MM.1S (cell line): Measurements from ENCODE around the gene CRYBA2.

Source experiments
- DNase-seq: peaks from one replicate; pipeline ENCODE4 v3.0.0-alpha.2; 2015
- H2AFZ ChIP-seq: fragments of 300-600 bp; sonication (generic); 2 replicates; pipeline ENCODE4 v1.6.0; 2016; ENCODE audit warnings: antibody characterized with exemption, low read length
- H3F3A ChIP-seq: fragments of 300-600 bp; sonication (generic); 2 replicates; pipeline ENCODE4 v1.6.1; 2016; ENCODE audit warnings: mild to moderate bottlenecking, antibody characterized with exemption, low read length, moderate library complexity, mixed read lengths; ENCODE audit not compliant: insufficient read depth
- H3K27ac ChIP-seq: fragments of 300-600 bp; sonication (generic); 2 replicates; pipeline ENCODE4 v1.5.1; 2016; ENCODE audit warnings: mild to moderate bottlenecking, low read length
- H3K27me3 ChIP-seq: fragments of 300-600 bp; sonication (generic); replicated peaks from 2 replicates; pipeline ENCODE4 v1.6.0; 2016; ENCODE audit warnings: low read length; ENCODE audit not compliant: insufficient read depth
- H3K36me3 ChIP-seq: fragments of 300-600 bp; sonication (generic); replicated peaks from 2 replicates; pipeline ENCODE4 v1.6.1; 2016; ENCODE audit warnings: mild to moderate bottlenecking, low read length, mixed read lengths; ENCODE audit not compliant: insufficient read depth
- H3K4me1 ChIP-seq: fragments of 300-600 bp; sonication (generic); 2 replicates; pipeline ENCODE4 v1.6.1; 2016; ENCODE audit warnings: low read length, mixed read lengths
- H3K4me2 ChIP-seq: fragments of 300-600 bp; sonication (generic); 2 replicates; pipeline ENCODE4 v1.6.0; 2016; ENCODE audit warnings: low read depth, low read length
- H3K4me3 ChIP-seq: fragments of 300-600 bp; sonication (generic); 2 replicates; pipeline ENCODE4 v1.5.1; 2016; ENCODE audit warnings: low read length, mixed read lengths
- H3K79me2 ChIP-seq: fragments of 300-600 bp; sonication (generic); 2 replicates; pipeline ENCODE4 v1.6.1; 2016; ENCODE audit warnings: mixed run types, low read length, mixed read lengths
- H3K9ac ChIP-seq: fragments of 300-600 bp; sonication (generic); 2 replicates; pipeline ENCODE4 v1.6.1; 2016; ENCODE audit warnings: low read length, mixed read lengths
- H3K9me2 ChIP-seq: fragments of 300-600 bp; sonication (generic); replicated peaks from 2 replicates; pipeline ENCODE4 v1.6.1; 2016; ENCODE audit warnings: mild to moderate bottlenecking, low read length, mixed read lengths; ENCODE audit not compliant: insufficient read depth
- H3K9me3 ChIP-seq: fragments of 300-600 bp; sonication (generic); replicated peaks from 2 replicates; pipeline ENCODE4 v1.6.1; 2016; ENCODE audit warnings: mild to moderate bottlenecking, low read length, mixed read lengths; ENCODE audit not compliant: insufficient read depth
- H4K20me1 ChIP-seq: fragments of 300-600 bp; sonication (generic); 2 replicates; pipeline ENCODE4 v1.6.1; 2016; ENCODE audit warnings: mild to moderate bottlenecking, low read length, moderate library complexity, mixed read lengths; ENCODE audit not compliant: insufficient read depth
- CTCF ChIP-seq: fragments of 300-600 bp; sonication (generic); IDR thresholded peaks from 2 replicates; pipeline ENCODE4 v1.5.1; 2016; ENCODE audit warnings: antibody characterized with exemption, low read length, mixed read lengths
- EZH2 ChIP-seq: fragments of 300-600 bp; sonication (generic); optimal IDR thresholded peaks from 2 replicates; pipeline ENCODE3; 2017; ENCODE audit warnings: low read depth, mild to moderate bottlenecking, antibody characterized with exemption, low read length, mixed read lengths
- EZH2phosphoT487 ChIP-seq: fragments of 300-600 bp; sonication (generic); IDR thresholded peaks from 2 replicates; pipeline ENCODE4 v1.6.1; 2018; ENCODE audit warnings: antibody characterized with exemption, low read length

CRYBA2 gene

GRCh38 chr2:218995561-218995960 lies 2.3 kb upstream of the CRYBA2 start:
- H3K4me3 ChIP-seq, result no peak overlapping the region
- H3K4me2 ChIP-seq, result peak overlapping the region; percentile 88; the same call in 1 of the 2 replicates
- H3K9me3 ChIP-seq, result no peaks in the 10 kb centered on the region
- no peaks in the 10 kb centered on the region for H3K79me2 ChIP-seq
- 0 out of 2 replicates have a peak, but pooled peaks cover 6% of the 10 kb centered on the region for H3K4me1 ChIP-seq
- TF ChIP-seq CTCF (no peak), EZH2 (no peak), EZH2phosphoT487 (no peak)
- H4K20me1 ChIP-seq, result no peaks in the 10 kb centered on the region
- no peak overlapping the region for H3K9ac ChIP-seq
- H3K9me2 ChIP-seq, result no peaks in the 10 kb centered on the region
- no peaks in the 10 kb centered on the region for H3F3A ChIP-seq
- H3K27ac ChIP-seq, result no peak overlapping the region
- no peak overlapping the region for H2AFZ ChIP-seq
- no peaks in the 10 kb centered on the region for H3K36me3 ChIP-seq
- no peak for DNase-seq
- peaks cover 94% of the 10 kb centered on the region for H3K27me3 ChIP-seq

GRCh38 chr2:218992703-218993344 lies 398 bp downstream of the CRYBA2 start:
- H3K36me3 ChIP-seq, result no peaks in the 10 kb centered on the region
- TF ChIP-seq EZH2 (no peak), CTCF (no peak), EZH2phosphoT487 (no peak)
- 0 out of 2 replicates have a peak, but pooled peaks cover 6% of the 10 kb centered on the region for H3K4me1 ChIP-seq
- H3K79me2 ChIP-seq, result no peaks in the 10 kb centered on the region
- H2AFZ ChIP-seq, result peak overlapping the region; percentile 64
- no peaks in the 10 kb centered on the region for H4K20me1 ChIP-seq
- peak overlapping the region; percentile 55 for H3K4me3 ChIP-seq
- H3K27ac ChIP-seq, result no peak overlapping the region
- H3K27me3 ChIP-seq, result peaks cover 96% of the 10 kb centered on the region
- H3K9me3 ChIP-seq, result no peaks in the 10 kb centered on the region
- no peak overlapping the region for H3K9ac ChIP-seq
- peak; percentile 33 for DNase-seq
- peak overlapping the region; percentile 98 for H3K4me2 ChIP-seq
- no peaks in the 10 kb centered on the region for H3K9me2 ChIP-seq
- H3F3A ChIP-seq, result no peaks in the 10 kb centered on the region

GRCh38 chr2:218992196-218992595 lies 1.0 kb downstream of the CRYBA2 start:
- peaks cover 95% of the 10 kb centered on the region for H3K27me3 ChIP-seq
- no peaks in the 10 kb centered on the region for H4K20me1 ChIP-seq

More at GRCh38 chr2:218992196-218992595, 1.0 kb downstream of the CRYBA2 start:
- 0 out of 2 replicates have a peak, but pooled peaks cover 6% of the 10 kb centered on the region for H3K4me1 ChIP-seq
- DNase-seq, result no peak
- no peaks in the 10 kb centered on the region for H3K79me2 ChIP-seq
- H3K9me3 ChIP-seq, result no peaks in the 10 kb centered on the region
- H3K36me3 ChIP-seq, result no peaks in the 10 kb centered on the region
- H3F3A ChIP-seq, result no peaks in the 10 kb centered on the region
- H3K4me3 ChIP-seq, result no peak overlapping the region
- TF ChIP-seq CTCF, result no peak
- no peak overlapping the region for H3K27ac ChIP-seq
- no peak overlapping the region for H3K9ac ChIP-seq
- H3K9me2 ChIP-seq, result no peaks in the 10 kb centered on the region
- no peak overlapping the region for H3K4me2 ChIP-seq
- H2AFZ ChIP-seq, result no peak overlapping the region
